HUES64 (cell line): ENCODE data around the gene KCNG1.

Source experiments
- H3K27ac ChIP-seq: 2 replicates; pipeline ENCODE4 v1.7.0; 2013; ENCODE audit warnings: low read depth, low read length, inconsistent platforms
- H3K27me3 ChIP-seq: 2 replicates; pipeline ENCODE4 v1.6.1; 2013; ENCODE audit warnings: mild to moderate bottlenecking, low read length; ENCODE audit not compliant: insufficient read depth
- H3K36me3 ChIP-seq: 2 replicates; pipeline ENCODE4 v1.6.1; 2013; ENCODE audit warnings: mild to moderate bottlenecking, low read length; ENCODE audit not compliant: insufficient read depth
- H3K4me1 ChIP-seq: 2 replicates; pipeline ENCODE4 v1.6.1; 2013; ENCODE audit warnings: mild to moderate bottlenecking, low read length, moderate library complexity; ENCODE audit not compliant: insufficient read depth
- H3K4me3 ChIP-seq: 2 replicates; pipeline ENCODE4 v1.5.1; 2013; ENCODE audit warnings: mild to moderate bottlenecking, low read length, moderate library complexity
- H3K9ac ChIP-seq: 2 replicates; pipeline ENCODE4 v1.6.1; 2013; ENCODE audit warnings: mild to moderate bottlenecking, low read depth, low read length
- H3K9me3 ChIP-seq: 2 replicates; pipeline ENCODE4 v1.6.1; 2013; ENCODE audit warnings: low read depth, low read length; ENCODE audit not compliant: insufficient read depth
- WGBS: fragments of 150-250, 120-280 bp; methylation state at CpG from one replicate; pipeline ENCODE4 v1.1.7; 2013; ENCODE audit warnings: missing lambda C conversion rate; 5-methylcytosine and 5-hydroxymethylcytosine counted together

Gene KCNG1

DNA sequence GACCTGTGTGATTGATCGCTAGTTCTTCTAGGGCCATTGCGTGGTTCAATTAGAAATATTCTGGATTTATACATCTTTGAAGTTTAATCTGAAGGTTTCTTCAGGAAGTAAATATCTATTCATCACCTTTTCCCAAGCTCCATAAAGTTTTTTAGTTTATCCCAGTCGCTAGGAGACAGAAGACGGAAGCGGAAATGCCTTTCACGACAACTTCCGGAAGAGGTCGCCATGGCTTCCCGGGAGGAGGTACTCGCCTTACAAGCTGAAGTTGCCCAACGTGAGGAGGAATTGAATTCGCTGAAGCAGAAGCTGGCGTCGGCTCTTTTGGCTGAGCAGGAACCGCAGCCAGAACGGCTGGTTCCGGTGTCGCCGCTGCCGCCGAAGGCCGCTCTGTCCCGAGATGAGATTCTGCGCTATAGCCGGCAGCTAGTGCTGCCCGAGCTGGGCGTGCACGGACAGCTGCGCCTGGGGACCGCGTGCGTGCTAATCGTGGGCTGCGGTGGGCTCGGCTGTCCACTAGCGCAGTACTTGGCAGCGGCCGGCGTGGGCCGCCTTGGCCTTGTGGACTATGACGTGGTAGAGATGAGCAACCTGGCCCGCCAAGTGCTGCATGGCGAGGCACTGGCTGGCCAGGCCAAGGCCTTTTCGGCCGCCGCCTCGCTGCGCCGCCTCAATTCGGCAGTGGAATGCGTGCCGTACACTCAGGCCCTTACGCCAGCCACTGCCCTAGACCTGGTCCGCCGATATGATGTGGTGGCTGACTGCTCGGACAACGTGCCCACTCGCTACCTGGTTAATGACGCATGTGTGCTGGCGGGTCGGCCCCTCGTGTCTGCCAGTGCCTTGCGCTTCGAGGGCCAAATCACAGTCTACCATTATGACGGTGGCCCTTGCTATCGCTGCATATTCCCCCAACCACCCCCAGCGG lies 64.0 kb downstream of the KCNG1 start, which contains the start of gene MOCS3:
Gene MOCS3 (plus strand): TSS at position 204 of the 928 bp plus-strand sequence. CDS start 25 bp downstream, at position 229.
- WGBS = 4% methylated on average over 67 of the region's 67 CpGs
- peaks cover 34% of the 10 kb centered on the region for H3K36me3 ChIP-seq
- H3K27ac ChIP-seq = peak within 1 kb of the TSS; percentile 72
- H3K4me1 ChIP-seq = peaks cover 6% of the 10 kb centered on the region; the same call in 1 of the 2 replicates
- H3K9me3 ChIP-seq = no peaks in the 10 kb centered on the region
- H3K27me3 ChIP-seq = no peaks in the 10 kb centered on the region
- peak within 1 kb of the TSS; percentile 96 for H3K9ac ChIP-seq
- peak within 1 kb of the TSS; percentile 91 for H3K4me3 ChIP-seq

DNA sequence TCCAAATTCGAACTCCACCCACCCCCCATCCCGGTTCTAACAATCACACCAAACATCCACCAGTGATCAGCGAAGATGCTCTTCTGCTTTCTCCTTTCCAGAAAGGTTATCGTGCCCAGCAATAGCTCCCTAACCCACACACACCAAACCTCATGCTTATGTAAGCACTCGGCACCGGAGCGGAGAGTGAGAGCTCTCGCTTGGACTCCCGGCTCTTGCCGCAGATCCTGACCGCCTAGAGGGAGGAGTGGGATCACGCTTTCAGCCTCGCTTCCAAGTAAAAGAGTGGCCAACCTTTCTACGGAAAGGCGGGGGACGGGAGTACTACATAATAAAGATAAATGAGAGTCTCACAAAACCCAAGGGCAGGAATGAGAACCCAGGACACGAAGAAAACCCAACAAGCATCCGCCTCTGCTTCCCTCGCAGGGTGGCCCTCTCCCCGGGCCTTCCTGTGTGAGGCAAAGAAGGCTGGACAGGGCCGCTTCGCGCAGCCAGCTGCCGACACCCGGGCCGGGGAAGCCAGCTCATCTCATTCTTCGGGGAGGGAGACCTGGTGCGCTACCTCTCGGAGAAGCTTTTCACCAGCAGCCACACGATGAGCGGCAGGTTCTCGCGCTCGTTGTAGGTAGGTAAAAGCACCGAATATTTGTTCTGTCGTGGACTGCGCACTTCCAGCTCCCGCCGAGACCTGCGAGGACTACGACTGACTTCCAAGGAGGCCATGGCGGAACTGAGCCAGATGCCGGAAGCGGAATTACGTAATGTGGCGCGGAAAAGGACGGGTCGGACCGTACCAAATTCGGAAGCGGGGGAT lies 64.9 kb downstream of the KCNG1 start, which contains the start of gene DPM1:
Gene DPM1 (minus strand): TSS at position 735 of the 817 bp plus-strand sequence. CDS start 9 bp downstream, at position 726.
- H3K27me3 ChIP-seq = no peaks in the 10 kb centered on the region
- H3K36me3 ChIP-seq = peaks cover 43% of the 10 kb centered on the region
- WGBS = under 1% methylated on average over 52 of the region's 52 CpGs
- H3K9ac ChIP-seq = peak within 1 kb of the TSS; percentile 96
- peaks cover 6% of the 10 kb centered on the region; the same call in 1 of the 2 replicates for H3K4me1 ChIP-seq
- H3K4me3 ChIP-seq = peak within 1 kb of the TSS; percentile 91
- H3K9me3 ChIP-seq = no peaks in the 10 kb centered on the region
- peak within 1 kb of the TSS; percentile 72 for H3K27ac ChIP-seq

- H3K36me3 ChIP-seq = peaks cover 49% of the 10 kb centered on the region
- no peak overlapping the region for H3K27ac ChIP-seq
Measured at GRCh38 chr20:50957276-50957675, 65.6 kb downstream of the KCNG1 start.

DNA sequence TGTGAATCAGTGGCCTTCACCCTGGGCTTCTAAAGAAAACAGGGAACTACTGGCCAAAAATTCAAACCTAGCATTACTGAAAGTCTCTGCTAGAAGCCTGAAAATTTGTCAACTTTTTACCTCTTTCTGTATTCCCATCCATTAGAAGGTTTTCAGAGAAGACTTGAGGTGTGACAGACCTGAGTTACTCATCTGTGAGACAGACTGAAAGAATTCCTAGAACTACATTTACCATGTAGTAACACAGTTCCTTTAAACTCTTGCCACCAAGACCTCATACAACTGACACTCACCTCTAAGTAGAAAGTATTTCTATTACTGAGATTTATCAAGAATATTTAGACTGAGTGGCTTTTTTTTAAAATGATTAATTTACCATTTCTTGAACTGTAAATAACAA lies 69.1 kb downstream of the KCNG1 start:
- H3K9me3 ChIP-seq = no peaks in the 10 kb centered on the region
- H3K4me1 ChIP-seq = peaks cover 6% of the 10 kb centered on the region; the same call in 1 of the 2 replicates
- no peak overlapping the region for H3K9ac ChIP-seq
- peaks cover 64% of the 10 kb centered on the region for H3K36me3 ChIP-seq
- no peak overlapping the region for H3K4me3 ChIP-seq
- H3K27me3 ChIP-seq = no peaks in the 10 kb centered on the region
- no peak overlapping the region for H3K27ac ChIP-seq

More at GRCh38 chr20:50957276-50957675, 65.6 kb downstream of the KCNG1 start:
- peak overlapping the region; percentile 96 for H3K9ac ChIP-seq
- 34% methylated on average over 7 of the region's 7 CpGs for WGBS
- H3K27me3 ChIP-seq = no peaks in the 10 kb centered on the region
- H3K4me1 ChIP-seq = peaks cover 6% of the 10 kb centered on the region; the same call in 1 of the 2 replicates
- peak overlapping the region; percentile 91 for H3K4me3 ChIP-seq
- no peaks in the 10 kb centered on the region for H3K9me3 ChIP-seq
